Measurements from ENCODE around the gene PDPK1. TPM values are rescaled to one million over a fixed set of nuclear protein-coding genes. Genes with fewer than 3 reads are reported as not detected.

PDPK1 gene
- total RNA-seq, 2 experiments from 2014 or later, result 43.3 to 46.1 TPM

Small RNA genes lying within 50 kb of the gene (microRNA-seq; reads per million reads assigned to microRNA genes)
- gene MIR3178 (ENCODE audit: borderline microRNAs expressed, borderline replicate concordance), result not detected

Other genes with a start within 250 kb of the PDPK1 start
- gene ABCA3, start 197.3 kb upstream of the PDPK1 start, total RNA-seq, result 1 to 10 TPM; 5.0 to 6.0 TPM
- gene CCNF, start 108.6 kb upstream of the PDPK1 start, total RNA-seq, result 100 to 1,000 TPM in 1 of 2 experiments, 10 to 100 TPM in 1; 99.3 to 101 TPM
- 10 to 100 TPM; 15.5 to 21.4 TPM for gene TEDC2, start 77.9 kb upstream of the PDPK1 start, total RNA-seq
- not detected for gene NTN3, start 66.7 kb upstream of the PDPK1 start, total RNA-seq
- 1 to 10 TPM; 8.1 TPM for gene TBC1D24, start 62.9 kb upstream of the PDPK1 start, total RNA-seq
- 100 to 1,000 TPM; 103 to 111 TPM for gene ATP6V0C, start 24.1 kb upstream of the PDPK1 start, total RNA-seq
- gene AMDHD2, start 17.6 kb upstream of the PDPK1 start, total RNA-seq, result 10 to 100 TPM; 45.8 to 60.7 TPM
- under 1 TPM in 1 of 2 experiments, not detected in 1; 0.17 TPM for gene CEMP1, start 6.6 kb upstream of the PDPK1 start, total RNA-seq
- gene KCTD5, start 144.5 kb downstream of the PDPK1 start, total RNA-seq, result 10 to 100 TPM; 31.6 to 34.4 TPM
- 1 to 10 TPM; 1.5 to 1.7 TPM for gene PRSS27, start 182.2 kb downstream of the PDPK1 start, total RNA-seq
- gene SRRM2, start 214.6 kb downstream of the PDPK1 start, total RNA-seq, result 100 to 1,000 TPM; 512 to 565 TPM
- 100 to 1,000 TPM; 224 to 249 TPM for gene ELOB, start 239.3 kb downstream of the PDPK1 start, total RNA-seq
- not detected for gene PRSS33, start 249.5 kb downstream of the PDPK1 start, total RNA-seq

All from activated CD4-positive, alpha-beta T cell treated with anti-CD3 and anti-CD28 coated beads, Interleukin-2, amount 10 ng/mL, durations not matched to agents 7 days and 5 days (primary cell).